GM18517 (cell line): Measurements from ENCODE around the gene SCAI.
"Not testable (repeated sequence)": the region's sequence is repeated elsewhere in the genome, so short reads cannot be mapped to it uniquely, and the experiment has no call there.

Experiments
- ATAC-seq: cut with Tn5 transposase; IDR thresholded peaks from one replicate; pipeline ENCODE4 v1.9.1; 2021; ENCODE audit warnings: mild to moderate bottlenecking, moderate library complexity; ENCODE audit not compliant: unreplicated experiment

The SCAI gene

GRCh38 chr9:125106285-125106893 is 36.9 kb downstream of the SCAI start:
- ATAC-seq: no peak

DNA sequence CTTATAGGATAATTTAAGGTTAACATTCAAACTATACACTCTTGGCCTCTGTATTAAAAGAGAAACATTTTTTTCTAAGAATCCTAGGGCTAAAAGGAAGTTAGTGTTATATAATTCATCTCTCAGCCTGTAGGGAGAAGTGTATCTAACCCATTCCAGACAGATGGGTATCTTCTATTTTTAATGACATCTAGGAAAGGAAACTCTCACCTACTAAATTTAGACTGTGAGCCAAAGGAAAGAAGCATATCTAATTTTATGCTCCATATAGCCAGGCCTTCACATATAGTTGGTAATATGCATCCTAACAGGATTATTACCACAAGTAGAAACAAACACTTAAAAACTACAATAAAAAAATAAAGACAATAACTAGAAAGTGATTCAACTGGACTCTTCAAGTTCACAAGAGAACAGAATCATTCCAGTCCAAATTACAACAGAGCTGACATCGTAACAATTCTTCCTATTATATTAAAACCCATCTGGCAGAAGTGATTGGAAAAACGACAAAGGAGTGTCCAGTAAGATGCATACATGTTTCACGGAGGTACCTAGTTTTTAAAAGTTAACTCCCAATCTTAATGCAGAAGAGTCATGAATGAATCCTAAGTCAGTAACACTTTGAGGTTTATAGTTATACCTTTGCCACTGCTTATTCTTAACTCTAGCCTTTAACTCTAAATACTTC is 39.4 kb downstream of the SCAI start:
- ATAC-seq: no peak

GRCh38 chr9:125103021-125103420 is 40.3 kb downstream of the SCAI start:
- ATAC-seq: no peak

- ATAC-seq: no peak
These were observed 42.5 kb downstream of the SCAI start for GRCh38 chr9:125100822-125101221.

GRCh38 chr9:125099816-125100215 is 43.5 kb downstream of the SCAI start:
- no peak for ATAC-seq

DNA sequence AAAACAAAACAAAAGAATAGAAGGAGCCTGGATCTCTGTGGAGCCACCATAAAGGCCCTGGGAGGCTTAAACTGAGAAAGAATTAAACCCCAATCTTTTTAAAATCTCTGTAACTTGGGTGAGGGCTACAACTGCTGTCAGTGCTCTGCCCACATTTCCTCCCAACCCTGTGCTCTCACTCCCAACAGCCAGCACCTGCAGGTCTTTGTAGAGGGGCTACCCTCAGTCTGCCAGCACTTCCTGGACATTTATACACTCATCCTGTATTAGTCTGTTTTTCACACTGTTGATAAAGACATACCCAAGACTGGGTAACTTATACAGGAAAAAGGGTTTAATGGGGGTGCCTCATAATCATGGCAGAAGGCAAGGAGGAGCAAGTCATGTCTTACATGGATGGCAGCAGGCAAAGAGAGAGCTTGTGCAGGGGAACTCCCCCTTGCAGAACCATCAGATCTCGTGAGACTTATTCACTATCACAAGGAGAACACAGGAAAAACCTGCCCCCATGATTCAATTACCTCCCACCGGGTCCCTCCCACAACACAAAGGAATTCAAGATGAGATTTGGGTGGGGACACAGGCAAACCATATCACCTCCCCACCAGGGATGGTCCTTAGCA is 47.4 kb downstream of the SCAI start:
- no peak for ATAC-seq

DNA sequence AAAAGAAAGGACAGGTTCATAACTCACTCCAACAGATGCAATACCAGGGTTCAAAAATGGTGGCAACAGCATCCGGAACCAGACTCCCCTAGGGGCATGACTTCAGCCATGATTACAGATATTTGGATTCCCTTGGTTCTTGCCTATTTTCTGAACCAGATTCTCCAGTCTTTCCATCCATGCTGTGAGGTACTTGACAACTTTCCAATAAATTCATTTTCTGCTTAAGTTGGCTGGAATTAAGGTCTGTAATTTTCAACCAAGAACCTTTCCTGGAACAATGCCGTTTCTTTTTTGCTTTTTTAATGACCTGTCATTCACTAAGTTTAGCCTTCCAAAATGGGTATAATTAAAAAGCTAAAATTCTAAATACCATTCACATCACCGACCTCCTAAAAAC is 52.2 kb downstream of the SCAI start:
- ATAC-seq: no peak

- no peak for ATAC-seq
These were observed 54.0 kb downstream of the SCAI start for GRCh38 chr9:125089331-125089730.

- ATAC-seq: no peak
These were observed 54.6 kb downstream of the SCAI start for GRCh38 chr9:125088752-125089151.

- ATAC-seq: no peak
These were observed 57.4 kb downstream of the SCAI start for GRCh38 chr9:125085703-125086477.

DNA sequence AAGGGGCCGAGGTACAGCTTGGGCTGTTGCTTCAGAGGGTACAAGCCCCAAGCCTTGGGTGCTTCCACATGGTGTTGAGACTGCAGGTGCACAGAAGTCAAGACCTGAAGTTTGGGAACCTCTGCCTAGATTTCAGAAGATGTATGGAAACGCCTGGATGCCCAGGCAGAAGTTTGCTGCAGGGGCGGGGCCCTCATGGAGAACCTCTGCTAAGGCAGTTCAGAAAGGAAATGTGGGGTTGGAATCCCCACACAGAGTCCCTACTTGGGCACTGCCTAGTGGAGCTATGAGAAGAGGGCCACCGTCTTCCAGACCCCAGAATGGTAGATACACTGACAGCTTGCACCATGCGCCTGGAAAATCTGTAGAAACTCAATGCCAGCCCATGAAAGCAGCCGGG is 61.1 kb downstream of the SCAI start:
- ATAC-seq: not testable (repeated sequence)

- not testable (repeated sequence) for ATAC-seq
These were observed 62.5 kb downstream of the SCAI start for GRCh38 chr9:125080797-125081196.

- no peak for ATAC-seq
These were observed 63.4 kb downstream of the SCAI start for GRCh38 chr9:125079931-125080330.

GRCh38 chr9:125075997-125076396 is 67.3 kb downstream of the SCAI start:
- ATAC-seq: no peak

DNA sequence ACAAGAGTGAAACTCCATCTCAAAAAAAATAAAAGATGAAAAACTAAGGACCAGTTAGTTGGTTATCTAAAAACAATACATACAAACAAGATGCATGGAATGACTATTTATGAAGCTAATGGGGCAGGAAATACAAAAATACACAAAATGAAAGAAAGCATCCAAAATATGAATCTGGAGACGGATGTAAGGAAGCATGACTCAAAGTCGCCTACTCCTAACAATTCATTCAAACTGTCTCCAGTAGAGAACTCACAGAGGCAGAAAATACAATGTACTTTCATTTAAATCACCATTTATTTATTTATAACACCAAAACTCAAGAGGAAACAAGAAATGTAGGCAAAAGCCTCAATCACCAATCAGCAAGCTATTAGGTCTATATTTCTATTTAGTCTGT is 68.4 kb downstream of the SCAI start:
- no peak for ATAC-seq

GRCh38 chr9:125066839-125067619 is 76.3 kb downstream of the SCAI start:
- no peak for ATAC-seq

GRCh38 chr9:125061391-125061790 is 81.9 kb downstream of the SCAI start:
- ATAC-seq: no peak

DNA sequence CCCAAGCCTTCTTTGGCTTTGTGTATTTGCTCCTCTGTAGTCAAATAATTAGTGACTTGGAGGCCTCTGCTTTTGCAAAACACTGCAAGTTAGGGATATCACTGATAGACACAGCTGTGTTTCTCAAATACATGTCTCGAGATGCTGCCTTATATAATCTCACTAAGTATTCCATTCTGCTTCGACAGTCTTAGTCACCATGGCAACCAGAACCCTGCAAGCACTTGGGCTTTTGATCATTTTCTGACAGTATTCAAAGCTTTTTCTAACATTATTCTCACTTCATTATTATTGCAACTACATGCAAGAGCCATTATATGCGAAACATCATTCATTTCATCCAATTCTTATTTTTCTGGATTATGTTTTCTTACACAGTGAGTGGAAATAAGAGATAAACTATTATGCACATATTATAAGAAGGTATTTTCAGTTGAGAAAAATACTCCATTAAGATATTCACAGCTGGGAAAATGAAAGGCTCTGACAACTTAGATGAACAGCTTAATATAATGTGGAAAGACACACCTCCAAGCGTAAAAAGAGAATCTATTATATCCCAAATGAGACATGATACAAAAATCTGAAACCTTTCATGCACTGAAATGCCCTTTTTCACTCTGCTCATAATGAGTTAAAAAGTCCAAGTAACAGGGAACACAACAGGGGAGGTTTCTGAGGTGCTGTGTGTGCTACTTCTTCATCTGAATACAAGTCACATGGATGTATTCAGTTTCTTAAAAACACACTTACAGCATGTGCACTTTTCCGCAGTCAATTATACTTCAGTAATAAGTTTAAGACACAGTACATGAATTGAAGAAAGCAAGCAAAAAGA is 93.9 kb downstream of the SCAI start:
- no peak for ATAC-seq

GRCh38 chr9:125043631-125044030 is 99.7 kb downstream of the SCAI start:
- ATAC-seq: no peak

- no peak for ATAC-seq
These were observed 100.2 kb downstream of the SCAI start for GRCh38 chr9:125043148-125043547.
